SK-N-SH (cell line): ENCODE data around the gene POGLUT3. TPM values are rescaled to one million over a fixed set of nuclear protein-coding genes. Genes with fewer than 3 reads are reported as not detected.

Experiments used
- CTCF ChIA-PET: fragments of 300-600, 350-600 bp; formaldehyde crosslinking; extraction: SDS; loops from one replicate; lab custom pipeline; 2021; lab: Yijun Ruan, JAX
- POLR2A ChIA-PET: fragments of 350-600 bp; sonication (Branson Sonifier 250); formaldehyde crosslinking; extraction: SDS; loops from one replicate; lab custom pipeline; 2020; ENCODE audit warnings: antibody characterized with exemption, inconsistent platforms; lab: Yijun Ruan, JAX
- DNase-seq: peaks from one replicate; pipeline ENCODE4 v3.0.0; 2012
- H2AFZ ChIP-seq: fragments of 200-600 bp; sonication (generic); 2 replicates; pipeline ENCODE4 v1.8.1; 2016; ENCODE audit warnings: antibody characterized with exemption, mild to moderate bottlenecking, low read depth
- H3F3A ChIP-seq: fragments of 200-600 bp; sonication (generic); replicated peaks from 2 replicates; pipeline ENCODE3; 2016; ENCODE audit warnings: antibody characterized with exemption, mild to moderate bottlenecking; ENCODE audit not compliant: insufficient read depth
- H3K27ac ChIP-seq, 2 experiments: fragments of 200-500 bp in 1 of 2; fragments of 200-600 bp in 1 of 2; sonication (Bioruptor generic) in 1 of 2; sonication (generic), shearing (Covaris generic) in 1 of 2; 2 replicates each; pipeline versions ENCODE4 v1.5.1 to v1.6.1; 2014 to 2016; ENCODE audit warnings: low read depth in 2 of 2, inconsistent platforms in 1 of 2, low read length in 1 of 2, mild to moderate bottlenecking in 1 of 2, mixed read lengths in 1 of 2
- H3K27me3 ChIP-seq: fragments of 200-600 bp; sonication (generic), shearing (Covaris generic); 2 replicates; pipeline ENCODE4 v1.6.1; 2016; ENCODE audit warnings: mixed run types; ENCODE audit not compliant: insufficient read depth
- H3K36me3 ChIP-seq, 2 experiments: fragments of 200-500 bp in 1 of 2; fragments of 200-600 bp in 1 of 2; sonication (Bioruptor generic) in 1 of 2; sonication (generic) in 1 of 2; replicated peaks in 1 of 2; 2 replicates each; pipeline versions ENCODE3 to v1.5.1; 2014 to 2016; ENCODE audit warnings: low read length in 1 of 2, mild to moderate bottlenecking in 1 of 2; ENCODE audit not compliant: insufficient read depth in 2 of 2, control insufficient read depth in 1 of 2
- H3K4me1 ChIP-seq, 2 experiments: fragments of 200-500 bp in 1 of 2; fragments of 200-600 bp in 1 of 2; sonication (Bioruptor generic) in 1 of 2; sonication (generic), shearing (Covaris generic) in 1 of 2; 2 replicates each; pipeline versions ENCODE4 v1.5.1 to v1.6.1; 2014 to 2016; ENCODE audit warnings: low read depth in 1 of 2, low read length in 1 of 2, mixed run types in 1 of 2; ENCODE audit not compliant: insufficient read depth in 2 of 2, control insufficient read depth in 1 of 2
- H3K4me2 ChIP-seq: fragments of 200-600 bp; sonication (generic), shearing (Covaris generic); 2 replicates; pipeline ENCODE4 v1.6.1; 2017; ENCODE audit warnings: mixed run types
- H3K4me3 ChIP-seq, 2 experiments: fragments of 200-500 bp in 1 of 2; fragments of 200-600 bp in 1 of 2; sonication (Bioruptor generic) in 1 of 2; sonication (generic), shearing (Covaris generic) in 1 of 2; 2 replicates each; pipeline versions ENCODE4 v1.5.1 to v1.8.1; 2014 to 2016; ENCODE audit warnings: low read depth in 2 of 2, inconsistent platforms in 1 of 2, low read length in 1 of 2, mild to moderate bottlenecking in 1 of 2, mixed read lengths in 1 of 2, moderate library complexity in 1 of 2
- H3K79me2 ChIP-seq: fragments of 200-600 bp; sonication (generic); 2 replicates; pipeline ENCODE4 v1.8.1; 2017; ENCODE audit warnings: mild to moderate bottlenecking; ENCODE audit not compliant: insufficient read depth
- H3K9ac ChIP-seq: fragments of 200-600 bp; sonication (generic); 2 replicates; pipeline ENCODE4 v1.6.1; 2017; ENCODE audit warnings: mixed run types
- H3K9me2 ChIP-seq: fragments of 200-600 bp; sonication (generic); 2 replicates; pipeline ENCODE4 v1.6.1; 2017; ENCODE audit warnings: mixed run types
- H3K9me3 ChIP-seq: fragments of 200-600 bp; sonication (generic); 2 replicates; pipeline ENCODE4 v1.6.1; 2017; ENCODE audit warnings: mixed run types, mild to moderate bottlenecking, moderate library complexity
- H4K20me1 ChIP-seq: fragments of 200-600 bp; sonication (generic); 2 replicates; pipeline ENCODE4 v1.6.1; 2017; ENCODE audit warnings: mild to moderate bottlenecking, mixed run types; ENCODE audit not compliant: insufficient read depth
- EZH2phosphoT487 ChIP-seq: fragments of 200-600 bp; sonication (generic); IDR thresholded peaks from 2 replicates; pipeline ENCODE4 v1.6.1; 2017; ENCODE audit warnings: low read depth, mixed run types, mild to moderate bottlenecking, antibody characterized with exemption, moderate library complexity, borderline replicate concordance
- FOXJ3 ChIP-seq: sonication (generic); formaldehyde crosslinking; IDR thresholded peaks from 2 replicates; pipeline ENCODE4 v1.5.1; 2020; ENCODE audit warnings: mild to moderate bottlenecking, missing genetic modification reagents
- GABPA ChIP-seq: IDR thresholded peaks from 2 replicates; pipeline ENCODE4 v1.4.0; 2012; ENCODE audit warnings: low read depth, mild to moderate bottlenecking
- MAX ChIP-seq: IDR thresholded peaks from 2 replicates; pipeline ENCODE4 v1.4.0; 2012; ENCODE audit warnings: low read depth
- MEF2A ChIP-seq: IDR thresholded peaks from 2 replicates; pipeline ENCODE4 v1.4.0; 2012; ENCODE audit warnings: low read depth, borderline replicate concordance
- RAD21 ChIP-seq: IDR thresholded peaks from 2 replicates; pipeline ENCODE4 v1.6.1; 2012; ENCODE audit warnings: mild to moderate bottlenecking, low read length
- TCF12 ChIP-seq: IDR thresholded peaks from 2 replicates; pipeline ENCODE4 v1.4.0; 2012
- TEAD4 ChIP-seq: IDR thresholded peaks from 2 replicates; pipeline ENCODE4 v1.4.0; 2012; ENCODE audit warnings: mild to moderate bottlenecking, borderline replicate concordance; ENCODE audit not compliant: insufficient read depth
- USF1 ChIP-seq: IDR thresholded peaks from 2 replicates; pipeline ENCODE4 v1.4.0; 2012; ENCODE audit warnings: low read depth, borderline replicate concordance
- YY1 ChIP-seq: IDR thresholded peaks from 2 replicates; pipeline ENCODE4 v1.4.0; 2012; ENCODE audit warnings: low read depth, mild to moderate bottlenecking
- WGBS: methylation state at CpG from one replicate; pipeline ENCODE4 v1.1.6; 2017; ENCODE audit warnings: low lambda C conversion rate; 5-methylcytosine and 5-hydroxymethylcytosine counted together
- polyA plus RNA-seq, 3 experiments: library from polyadenylated mRNA; depleted of rRNA; stranded (reverse); fragments of >200 nt; gene quantifications; 2 replicates each; pipeline ENCODE4 v1.2.3, GENCODE V29; 2012
- TF ChIP-seq, protein P1 (sequence below): IDR thresholded peaks from 2 replicates; pipeline ENCODE4 v1.4.0; 2012; ENCODE audit warnings: low read depth, borderline replicate concordance
- TF ChIP-seq, protein P2 (sequence below): IDR thresholded peaks from 2 replicates; pipeline ENCODE4; 2012
- TF ChIP-seq, protein P3 (sequence below): fragments of 200-600 bp; sonication (generic); IDR thresholded peaks from 2 replicates; pipeline ENCODE4 v1.6.1; 2017; ENCODE audit warnings: antibody characterized with exemption, mild to moderate bottlenecking, moderate library complexity
- TF ChIP-seq, protein P4 (sequence below): fragments of 150-350 bp; IDR thresholded peaks from 2 replicates; pipeline ENCODE4 v1.6.1; 2016; ENCODE audit warnings: mild to moderate bottlenecking, low read depth, low read length

The POGLUT3 gene
- polyA plus RNA-seq, 1 of the 3 experiments (the other 2 are of a cell fraction): 26.3 TPM

GRCh38 chr11:108536783-108537182, 38.6 kb upstream of the POGLUT3 start:
- no peak overlapping the region for H3K4me2 ChIP-seq
- no peaks in the 10 kb centered on the region for H3K9me2 ChIP-seq
- ChIA-PET POLR2A (no interaction called here), CTCF (no interaction called here)
- H3K27me3 ChIP-seq: peaks cover 4% of the 10 kb centered on the region; the same call in 1 of the 2 replicates
- H3K4me3 ChIP-seq: no peak overlapping the region
- no peaks in the 10 kb centered on the region for H3K36me3 ChIP-seq
- no peak overlapping the region for H3K9ac ChIP-seq
- no peak for DNase-seq
- H3K27ac ChIP-seq: no peak overlapping the region
- no peak overlapping the region for H2AFZ ChIP-seq
- no peaks in the 10 kb centered on the region for H4K20me1 ChIP-seq
- no peaks in the 10 kb centered on the region for H3K79me2 ChIP-seq
- H3K4me1 ChIP-seq: no peaks in the 10 kb centered on the region; a peak in 1 of 4 replicates
- no peaks in the 10 kb centered on the region for H3K9me3 ChIP-seq
- 75% methylated on average over 5 of the region's 5 CpGs for WGBS
- no peak for TF ChIP-seq TCF12
- TF ChIP-seq MAX: no peak
- no peak for TF ChIP-seq GABPA
- TF ChIP-seq, protein P1, sequence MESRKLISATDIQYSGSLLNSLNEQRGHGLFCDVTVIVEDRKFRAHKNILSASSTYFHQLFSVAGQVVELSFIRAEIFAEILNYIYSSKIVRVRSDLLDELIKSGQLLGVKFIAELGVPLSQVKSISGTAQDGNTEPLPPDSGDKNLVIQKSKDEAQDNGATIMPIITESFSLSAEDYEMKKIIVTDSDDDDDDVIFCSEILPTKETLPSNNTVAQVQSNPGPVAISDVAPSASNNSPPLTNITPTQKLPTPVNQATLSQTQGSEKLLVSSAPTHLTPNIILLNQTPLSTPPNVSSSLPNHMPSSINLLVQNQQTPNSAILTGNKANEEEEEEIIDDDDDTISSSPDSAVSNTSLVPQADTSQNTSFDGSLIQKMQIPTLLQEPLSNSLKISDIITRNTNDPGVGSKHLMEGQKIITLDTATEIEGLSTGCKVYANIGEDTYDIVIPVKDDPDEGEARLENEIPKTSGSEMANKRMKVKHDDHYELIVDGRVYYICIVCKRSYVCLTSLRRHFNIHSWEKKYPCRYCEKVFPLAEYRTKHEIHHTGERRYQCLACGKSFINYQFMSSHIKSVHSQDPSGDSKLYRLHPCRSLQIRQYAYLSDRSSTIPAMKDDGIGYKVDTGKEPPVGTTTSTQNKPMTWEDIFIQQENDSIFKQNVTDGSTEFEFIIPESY: no peak
- TF ChIP-seq, protein P2, sequence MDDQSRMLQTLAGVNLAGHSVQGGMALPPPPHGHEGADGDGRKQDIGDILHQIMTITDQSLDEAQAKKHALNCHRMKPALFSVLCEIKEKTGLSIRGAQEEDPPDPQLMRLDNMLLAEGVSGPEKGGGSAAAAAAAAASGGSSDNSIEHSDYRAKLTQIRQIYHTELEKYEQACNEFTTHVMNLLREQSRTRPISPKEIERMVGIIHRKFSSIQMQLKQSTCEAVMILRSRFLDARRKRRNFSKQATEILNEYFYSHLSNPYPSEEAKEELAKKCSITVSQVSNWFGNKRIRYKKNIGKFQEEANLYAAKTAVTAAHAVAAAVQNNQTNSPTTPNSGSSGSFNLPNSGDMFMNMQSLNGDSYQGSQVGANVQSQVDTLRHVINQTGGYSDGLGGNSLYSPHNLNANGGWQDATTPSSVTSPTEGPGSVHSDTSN: no peak
- TF ChIP-seq FOXJ3 (CRISPR knock-in tag): no peak
- TF ChIP-seq, protein P3, sequence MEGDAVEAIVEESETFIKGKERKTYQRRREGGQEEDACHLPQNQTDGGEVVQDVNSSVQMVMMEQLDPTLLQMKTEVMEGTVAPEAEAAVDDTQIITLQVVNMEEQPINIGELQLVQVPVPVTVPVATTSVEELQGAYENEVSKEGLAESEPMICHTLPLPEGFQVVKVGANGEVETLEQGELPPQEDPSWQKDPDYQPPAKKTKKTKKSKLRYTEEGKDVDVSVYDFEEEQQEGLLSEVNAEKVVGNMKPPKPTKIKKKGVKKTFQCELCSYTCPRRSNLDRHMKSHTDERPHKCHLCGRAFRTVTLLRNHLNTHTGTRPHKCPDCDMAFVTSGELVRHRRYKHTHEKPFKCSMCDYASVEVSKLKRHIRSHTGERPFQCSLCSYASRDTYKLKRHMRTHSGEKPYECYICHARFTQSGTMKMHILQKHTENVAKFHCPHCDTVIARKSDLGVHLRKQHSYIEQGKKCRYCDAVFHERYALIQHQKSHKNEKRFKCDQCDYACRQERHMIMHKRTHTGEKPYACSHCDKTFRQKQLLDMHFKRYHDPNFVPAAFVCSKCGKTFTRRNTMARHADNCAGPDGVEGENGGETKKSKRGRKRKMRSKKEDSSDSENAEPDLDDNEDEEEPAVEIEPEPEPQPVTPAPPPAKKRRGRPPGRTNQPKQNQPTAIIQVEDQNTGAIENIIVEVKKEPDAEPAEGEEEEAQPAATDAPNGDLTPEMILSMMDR: no peak
- TF ChIP-seq TEAD4: no peak
- no peak for TF ChIP-seq EZH2phosphoT487
- TF ChIP-seq MEF2A: no peak
- TF ChIP-seq USF1: no peak
- no peak for TF ChIP-seq YY1
- no peak for TF ChIP-seq RAD21
- TF ChIP-seq, protein P4, sequence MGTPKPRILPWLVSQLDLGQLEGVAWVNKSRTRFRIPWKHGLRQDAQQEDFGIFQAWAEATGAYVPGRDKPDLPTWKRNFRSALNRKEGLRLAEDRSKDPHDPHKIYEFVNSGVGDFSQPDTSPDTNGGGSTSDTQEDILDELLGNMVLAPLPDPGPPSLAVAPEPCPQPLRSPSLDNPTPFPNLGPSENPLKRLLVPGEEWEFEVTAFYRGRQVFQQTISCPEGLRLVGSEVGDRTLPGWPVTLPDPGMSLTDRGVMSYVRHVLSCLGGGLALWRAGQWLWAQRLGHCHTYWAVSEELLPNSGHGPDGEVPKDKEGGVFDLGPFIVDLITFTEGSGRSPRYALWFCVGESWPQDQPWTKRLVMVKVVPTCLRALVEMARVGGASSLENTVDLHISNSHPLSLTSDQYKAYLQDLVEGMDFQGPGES: no peak
- H3F3A ChIP-seq: no peaks in the 10 kb centered on the region
